Measurements from ENCODE around the gene PPP1R15B. TPM values are rescaled to one million over a fixed set of nuclear protein-coding genes. Genes with fewer than 3 reads are reported as not detected.

Gene PPP1R15B
- total RNA-seq, 1 donor = 30.3 TPM

DNA sequence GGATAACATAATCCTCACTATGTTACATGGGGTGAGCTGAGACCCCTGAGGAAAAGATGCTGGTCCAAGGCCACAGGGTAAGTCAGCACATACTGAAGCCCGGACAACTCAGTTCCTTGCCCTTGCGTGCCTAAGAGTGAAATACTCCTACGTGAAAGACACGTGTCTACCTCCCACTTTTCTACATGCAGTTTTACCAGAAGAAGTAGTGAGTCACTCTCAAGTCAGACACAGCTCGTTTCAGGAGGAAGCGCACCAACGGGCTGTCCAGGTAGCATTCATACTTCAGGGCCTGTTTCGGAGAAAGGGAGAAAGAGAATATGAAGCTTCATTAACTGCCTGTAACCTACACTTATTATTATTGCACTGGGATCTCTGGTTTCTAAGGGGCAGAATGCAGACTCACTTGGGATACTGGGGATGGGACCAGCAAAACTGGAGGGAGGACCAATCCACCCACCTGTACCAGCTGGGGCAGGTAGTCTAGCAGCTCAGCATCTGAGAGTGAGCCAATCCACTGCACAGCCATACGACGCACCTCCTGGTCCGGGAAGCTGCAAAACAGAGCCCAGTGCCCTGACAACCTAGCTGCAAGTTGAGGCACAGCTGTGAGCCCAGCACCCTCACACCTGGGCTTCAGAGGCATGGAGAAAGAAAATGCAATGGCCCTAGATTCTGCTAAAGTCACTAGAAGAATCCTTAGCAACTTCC is 32.4 kb upstream of the PPP1R15B start:
- no peak for DNase-seq (ENCODE audit: low read depth)
- TF ChIP-seq, protein P1, sequence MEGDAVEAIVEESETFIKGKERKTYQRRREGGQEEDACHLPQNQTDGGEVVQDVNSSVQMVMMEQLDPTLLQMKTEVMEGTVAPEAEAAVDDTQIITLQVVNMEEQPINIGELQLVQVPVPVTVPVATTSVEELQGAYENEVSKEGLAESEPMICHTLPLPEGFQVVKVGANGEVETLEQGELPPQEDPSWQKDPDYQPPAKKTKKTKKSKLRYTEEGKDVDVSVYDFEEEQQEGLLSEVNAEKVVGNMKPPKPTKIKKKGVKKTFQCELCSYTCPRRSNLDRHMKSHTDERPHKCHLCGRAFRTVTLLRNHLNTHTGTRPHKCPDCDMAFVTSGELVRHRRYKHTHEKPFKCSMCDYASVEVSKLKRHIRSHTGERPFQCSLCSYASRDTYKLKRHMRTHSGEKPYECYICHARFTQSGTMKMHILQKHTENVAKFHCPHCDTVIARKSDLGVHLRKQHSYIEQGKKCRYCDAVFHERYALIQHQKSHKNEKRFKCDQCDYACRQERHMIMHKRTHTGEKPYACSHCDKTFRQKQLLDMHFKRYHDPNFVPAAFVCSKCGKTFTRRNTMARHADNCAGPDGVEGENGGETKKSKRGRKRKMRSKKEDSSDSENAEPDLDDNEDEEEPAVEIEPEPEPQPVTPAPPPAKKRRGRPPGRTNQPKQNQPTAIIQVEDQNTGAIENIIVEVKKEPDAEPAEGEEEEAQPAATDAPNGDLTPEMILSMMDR (IDR thresholded peaks at IDR 0.05; ENCODE audit: insufficient read depth, low read length) = no peak
- H3K4me3 ChIP-seq (ENCODE audit: low read depth, low read length) = no peak overlapping the region

- TF ChIP-seq, protein P1 (IDR thresholded peaks at IDR 0.05; ENCODE audit: insufficient read depth, low read length) = no peak
- no peak overlapping the region for H3K4me3 ChIP-seq (ENCODE audit: low read depth, low read length)
- DNase-seq (ENCODE audit: low read depth) = no peak
Measured at GRCh38 chr1:204443260-204443619, 31.6 kb upstream of the PPP1R15B start.

GRCh38 chr1:204442376-204443259 is 31.0 kb upstream of the PPP1R15B start:
- no peak for DNase-seq (ENCODE audit: low read depth)
- no peak overlapping the region for H3K4me3 ChIP-seq (ENCODE audit: low read depth, low read length)
- TF ChIP-seq, protein P1 (IDR thresholded peaks at IDR 0.05; ENCODE audit: insufficient read depth, low read length) = no peak

DNA sequence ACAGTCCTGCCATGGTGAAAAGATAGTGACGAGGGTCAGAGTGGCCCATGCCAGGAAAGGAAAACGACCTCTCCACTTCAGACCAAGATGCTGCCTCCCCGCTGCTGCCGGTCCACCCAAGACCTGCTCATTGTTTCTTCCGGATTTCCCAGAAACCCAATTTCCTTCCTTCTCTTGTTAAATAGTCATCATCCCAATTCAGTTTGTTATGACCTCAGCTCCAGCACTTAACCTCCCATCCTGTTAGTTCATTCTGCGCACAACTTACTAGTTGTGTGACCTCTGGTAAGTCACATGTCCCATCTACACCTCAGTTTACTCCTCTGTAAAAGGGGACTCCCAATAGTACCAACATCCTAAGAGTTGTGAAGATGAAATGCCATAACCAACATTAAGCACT is 29.9 kb upstream of the PPP1R15B start:
- H3K4me3 ChIP-seq (ENCODE audit: low read depth, low read length) = no peak overlapping the region
- no peak for DNase-seq (ENCODE audit: low read depth)
- TF ChIP-seq, protein P1 (IDR thresholded peaks at IDR 0.05; ENCODE audit: insufficient read depth, low read length) = no peak

DNA sequence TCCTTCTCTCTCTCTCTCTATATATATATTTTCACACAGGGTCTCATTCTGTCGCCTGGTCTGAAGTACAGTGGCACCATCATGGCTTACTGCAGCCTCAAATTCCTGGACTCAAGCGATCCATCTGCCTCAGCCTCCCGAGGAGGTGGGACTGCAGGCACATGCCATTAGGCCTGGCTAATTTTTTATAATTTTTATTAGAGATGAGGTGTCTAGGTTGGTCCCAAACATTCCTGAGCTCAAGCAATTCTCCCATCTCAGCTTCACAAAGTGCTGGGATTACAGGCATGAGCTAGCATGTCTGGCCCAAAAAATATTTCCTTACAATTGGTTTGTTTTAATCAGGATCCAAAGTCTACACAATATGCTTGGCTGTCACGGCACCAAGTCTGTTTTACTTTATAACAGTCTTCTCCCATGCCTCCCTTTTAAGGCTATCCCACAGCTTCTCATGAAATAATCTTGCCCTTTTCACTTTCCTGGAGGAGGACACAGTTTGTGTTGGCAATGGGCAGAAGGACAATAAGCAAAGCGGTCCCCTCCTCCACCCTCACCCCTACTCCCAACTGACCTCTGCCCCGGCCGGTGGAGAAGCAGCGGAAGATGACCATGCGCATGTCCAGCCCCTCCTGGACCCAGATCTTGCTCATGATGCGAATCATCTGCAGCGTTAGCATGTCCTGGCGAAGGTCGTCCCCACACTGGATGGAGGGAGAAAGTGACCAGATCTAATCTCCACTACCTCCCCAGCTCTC is 28.2 kb upstream of the PPP1R15B start:
- H3K4me3 ChIP-seq (ENCODE audit: low read depth, low read length) = no peak overlapping the region
- TF ChIP-seq, protein P1 (IDR thresholded peaks at IDR 0.05; ENCODE audit: insufficient read depth, low read length) = no peak
- peak; percentile 76 for DNase-seq (ENCODE audit: low read depth)

DNA sequence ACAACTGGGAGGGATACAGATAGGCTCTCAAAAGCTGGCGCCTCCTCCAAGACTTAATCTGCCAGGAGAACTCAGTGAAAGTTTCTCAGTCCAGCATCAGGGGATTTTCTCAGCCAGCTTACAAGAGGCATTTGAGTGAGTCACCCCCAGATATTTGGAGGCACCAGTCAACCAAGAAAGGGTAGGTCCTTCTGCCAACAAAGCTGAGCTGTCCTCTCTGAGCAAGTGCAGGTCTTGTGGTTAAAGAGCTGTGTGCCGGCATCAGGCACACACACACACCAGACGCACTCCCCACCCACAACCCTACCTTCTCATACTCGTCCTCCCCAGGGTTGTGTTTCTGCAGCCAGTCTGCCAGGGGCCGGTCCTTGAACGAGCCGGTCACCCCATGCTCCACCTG is 27.0 kb upstream of the PPP1R15B start:
- DNase-seq (ENCODE audit: low read depth) = peak; percentile 100
- H3K4me3 ChIP-seq (ENCODE audit: low read depth, low read length) = peak overlapping the region; percentile 1
- TF ChIP-seq, protein P1 (IDR thresholded peaks at IDR 0.05; ENCODE audit: insufficient read depth, low read length) = no peak
